CD4-positive, alpha-beta T cell treated with Interleukin-15 for 4 hours (primary cell): ENCODE measurements around the gene USH2A.

Experiments
- DNase-seq: peaks from one replicate; pipeline ENCODE4 v3.0.0-alpha.2; 2020; ENCODE audit warnings: low spot score

Gene USH2A

GRCh38 chr1:216422821-216423520, at the start of gene USH2A:
Gene USH2A, minus strand, starts transcription at chr1:216423448. Its CDS starts 1,112 bp downstream, at chr1:216422336.
- no peak for DNase-seq

- no peak for DNase-seq
These were observed 43.0 kb upstream of the USH2A start for GRCh38 chr1:216466162-216466801.

- DNase-seq, result no peak
These were observed 41.2 kb upstream of the USH2A start for GRCh38 chr1:216464489-216464888.

- no peak for DNase-seq
These were observed 39.0 kb upstream of the USH2A start for GRCh38 chr1:216462066-216462775.

GRCh38 chr1:216461466-216461865, 38.2 kb upstream of the USH2A start:
- no peak for DNase-seq

- no peak for DNase-seq
These were observed 36.5 kb upstream of the USH2A start for GRCh38 chr1:216459651-216460207.

GRCh38 chr1:216458812-216459211, 35.6 kb upstream of the USH2A start:
- no peak for DNase-seq

GRCh38 chr1:216457356-216457755, 34.1 kb upstream of the USH2A start:
- no peak for DNase-seq

- no peak for DNase-seq
These were observed 33.4 kb upstream of the USH2A start for GRCh38 chr1:216456682-216457081.

- no peak for DNase-seq
These were observed 30.5 kb upstream of the USH2A start for GRCh38 chr1:216453777-216454176.

- DNase-seq, result no peak
These were observed 27.0 kb upstream of the USH2A start for GRCh38 chr1:216450227-216450626.

GRCh38 chr1:216448011-216448510, 24.8 kb upstream of the USH2A start:
- no peak for DNase-seq

- no peak for DNase-seq
These were observed 14.4 kb upstream of the USH2A start for GRCh38 chr1:216437603-216438002.

- no peak for DNase-seq
These were observed 11.0 kb upstream of the USH2A start for GRCh38 chr1:216434232-216434631.

GRCh38 chr1:216433175-216433574, 9.9 kb upstream of the USH2A start:
- DNase-seq, result no peak

GRCh38 chr1:216430744-216431143, 7.5 kb upstream of the USH2A start:
- DNase-seq, result no peak

GRCh38 chr1:216425577-216425976, 2.3 kb upstream of the USH2A start:
- no peak for DNase-seq

GRCh38 chr1:216420746-216421145, 2.5 kb downstream of the USH2A start:
- DNase-seq, result no peak

- DNase-seq, result no peak
These were observed 3.0 kb downstream of the USH2A start for GRCh38 chr1:216420263-216420662.

- DNase-seq, result no peak
These were observed 6.8 kb downstream of the USH2A start for GRCh38 chr1:216416488-216416887.

- no peak for DNase-seq
These were observed 13.2 kb downstream of the USH2A start for GRCh38 chr1:216410026-216410425.

GRCh38 chr1:216390956-216391355, 32.3 kb downstream of the USH2A start:
- no peak for DNase-seq

GRCh38 chr1:216389774-216390173, 33.5 kb downstream of the USH2A start:
- DNase-seq, result no peak
